HG02588 (cell line): Measurements from ENCODE around the gene MGAT2.
A peak's percentile ranks its signal among the peaks of the same experiment; 100 is the strongest.
"Not testable (repeated sequence)": the region's sequence is repeated elsewhere in the genome, so short reads cannot be mapped to it uniquely, and the experiment has no call there.

Experiments
- ATAC-seq: cut with Tn5 transposase; IDR thresholded peaks from one replicate; pipeline ENCODE4 v1.9.1; 2021; ENCODE audit warnings: mild to moderate bottlenecking, moderate library complexity; ENCODE audit not compliant: unreplicated experiment

Gene MGAT2

DNA sequence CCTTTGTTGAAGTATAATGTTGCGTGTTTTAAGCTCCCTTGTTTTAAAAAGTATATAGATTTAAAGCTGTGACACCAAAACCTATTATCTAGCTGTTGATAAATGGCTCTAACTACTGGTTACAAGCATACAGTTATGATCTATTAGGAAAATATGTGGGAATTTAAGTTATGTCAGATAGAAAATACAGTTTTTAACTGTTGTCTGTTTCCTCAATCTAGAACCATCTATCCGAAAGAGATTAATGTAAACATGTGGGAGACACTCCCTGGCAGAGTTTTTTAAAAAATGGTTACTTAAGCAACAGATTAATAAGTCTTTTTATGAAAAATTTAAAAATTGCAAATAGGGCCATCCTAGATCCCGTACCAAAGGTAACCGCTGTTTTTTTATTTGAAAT is 8.3 kb upstream of the MGAT2 start:
- ATAC-seq: no peak

DNA sequence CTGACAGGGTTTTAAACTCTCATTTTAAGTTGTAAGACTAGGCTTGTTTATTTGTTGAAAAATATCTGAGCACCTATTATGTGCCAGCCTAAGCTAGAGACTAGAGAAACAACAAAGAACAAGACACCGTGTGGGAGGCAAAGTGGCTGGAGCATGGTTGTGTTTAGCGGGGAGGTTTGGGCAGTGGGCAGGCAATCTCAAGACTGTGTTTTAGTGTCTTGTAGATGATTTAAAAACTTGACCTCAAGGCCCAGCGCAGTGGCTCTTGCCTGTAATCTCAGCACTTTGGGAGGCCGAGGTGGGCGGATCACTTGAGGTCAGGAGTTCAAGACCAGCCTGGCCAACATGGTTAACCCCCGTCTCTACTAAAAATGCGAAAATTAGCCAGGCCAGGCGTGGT is 7.9 kb upstream of the MGAT2 start:
- ATAC-seq: no peak

DNA sequence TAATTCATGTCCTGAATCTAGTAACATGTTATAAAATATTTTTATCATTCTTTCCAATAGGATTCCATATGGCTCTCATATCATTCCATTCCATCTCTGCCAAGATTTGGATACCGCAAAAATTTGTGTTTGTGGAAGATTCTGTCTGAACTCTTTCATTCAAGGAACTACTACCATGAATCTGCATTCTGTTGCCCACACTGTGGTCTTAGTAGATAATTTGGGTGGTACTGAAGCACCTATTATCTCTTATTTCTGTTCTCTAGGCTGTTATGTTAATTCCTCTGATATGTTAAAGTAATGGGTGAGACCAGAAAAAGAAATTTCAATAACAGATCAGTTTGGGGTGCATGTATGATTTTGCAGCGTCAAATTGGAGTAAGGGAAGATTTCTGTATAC is 6.4 kb upstream of the MGAT2 start:
- no peak for ATAC-seq

DNA sequence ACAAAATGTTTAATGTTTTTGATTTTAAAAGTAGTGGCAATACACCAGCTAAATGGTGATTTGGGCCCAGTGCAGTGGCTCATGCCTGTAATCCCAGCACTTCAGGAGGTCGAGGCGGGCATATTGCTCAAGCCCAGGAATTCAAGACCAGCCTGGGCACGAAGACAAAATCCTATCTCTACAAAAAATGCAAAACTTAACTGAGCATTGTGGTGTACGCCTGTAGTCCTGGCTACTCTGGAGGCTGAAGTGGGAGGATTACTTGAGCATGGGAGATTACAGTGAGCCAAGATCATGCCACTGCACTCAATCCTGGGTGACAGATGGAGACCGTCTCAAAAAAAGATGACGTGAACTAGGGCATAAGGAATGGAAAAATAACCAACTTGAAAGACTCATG is 4.8 kb upstream of the MGAT2 start:
- ATAC-seq: no peak

DNA sequence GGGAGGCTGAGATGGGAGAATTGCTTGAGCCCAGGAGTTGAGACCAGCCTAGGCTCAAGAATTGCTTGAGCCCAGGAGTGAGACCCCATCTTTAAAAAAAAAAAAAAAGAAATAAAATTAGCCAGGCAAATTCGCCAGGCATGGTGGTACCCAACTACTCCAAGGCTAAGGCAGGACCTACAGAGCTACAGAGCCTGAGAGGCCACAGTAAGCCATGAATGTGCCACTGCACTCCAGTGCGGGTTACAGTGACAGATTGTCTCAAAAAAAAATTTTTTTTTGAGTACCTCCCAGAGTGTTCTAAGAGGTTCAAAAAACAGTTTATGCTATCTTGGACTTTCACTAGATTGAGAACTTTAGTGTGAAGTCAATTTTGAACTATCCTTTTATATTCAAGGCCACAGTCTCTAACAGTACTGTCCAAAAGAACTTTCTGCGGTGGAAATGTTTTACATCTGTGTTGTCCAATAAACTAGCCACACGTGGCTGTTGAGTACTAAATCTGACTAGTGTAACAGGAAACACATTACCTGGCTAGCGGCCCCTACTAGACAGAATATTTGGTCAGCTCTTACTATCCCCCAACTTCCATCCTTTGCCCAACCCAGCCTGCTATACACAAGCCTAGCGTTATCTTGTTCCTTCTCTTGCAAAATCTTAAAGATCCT is 2.6 kb upstream of the MGAT2 start:
- no peak for ATAC-seq

DNA sequence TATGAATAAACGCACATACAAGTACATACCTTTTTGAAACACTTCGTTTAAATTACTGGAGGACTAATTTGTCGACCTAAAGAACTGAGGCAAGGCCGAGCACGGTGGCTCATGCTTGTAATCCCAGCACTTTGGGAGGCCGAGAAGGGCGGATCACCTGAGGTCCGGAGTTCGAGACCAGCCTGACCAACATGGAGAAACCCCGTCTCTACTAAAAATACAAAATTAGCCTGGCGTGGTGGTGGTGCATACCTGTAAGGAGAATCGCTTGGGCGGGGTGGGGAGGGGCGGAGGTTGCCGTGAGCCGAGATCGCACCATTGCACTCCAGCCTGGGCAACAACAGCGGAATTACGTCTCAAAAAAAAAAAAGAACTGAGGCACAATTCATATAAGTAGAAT is 1.3 kb upstream of the MGAT2 start:
- ATAC-seq: not testable (repeated sequence)

DNA sequence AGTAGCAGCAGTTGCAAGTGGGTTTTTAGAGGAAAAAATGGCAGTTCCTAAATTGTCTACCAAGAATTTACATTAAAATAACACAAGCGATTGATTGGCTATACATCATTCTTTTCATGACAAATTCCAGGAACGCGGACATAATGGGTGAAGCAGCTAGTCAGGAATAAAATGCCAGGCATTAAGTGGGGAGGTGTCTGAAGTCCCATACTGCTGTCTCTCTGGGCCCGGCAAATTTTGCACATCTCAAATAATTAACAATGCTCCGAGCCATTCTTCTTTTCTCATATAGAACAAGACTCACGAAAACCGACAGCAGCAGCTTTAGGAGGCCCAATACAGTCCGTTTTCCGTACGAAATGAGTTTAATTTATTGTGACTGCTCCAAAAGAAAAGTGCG is 869 bp upstream of the MGAT2 start:
- no peak for ATAC-seq

DNA sequence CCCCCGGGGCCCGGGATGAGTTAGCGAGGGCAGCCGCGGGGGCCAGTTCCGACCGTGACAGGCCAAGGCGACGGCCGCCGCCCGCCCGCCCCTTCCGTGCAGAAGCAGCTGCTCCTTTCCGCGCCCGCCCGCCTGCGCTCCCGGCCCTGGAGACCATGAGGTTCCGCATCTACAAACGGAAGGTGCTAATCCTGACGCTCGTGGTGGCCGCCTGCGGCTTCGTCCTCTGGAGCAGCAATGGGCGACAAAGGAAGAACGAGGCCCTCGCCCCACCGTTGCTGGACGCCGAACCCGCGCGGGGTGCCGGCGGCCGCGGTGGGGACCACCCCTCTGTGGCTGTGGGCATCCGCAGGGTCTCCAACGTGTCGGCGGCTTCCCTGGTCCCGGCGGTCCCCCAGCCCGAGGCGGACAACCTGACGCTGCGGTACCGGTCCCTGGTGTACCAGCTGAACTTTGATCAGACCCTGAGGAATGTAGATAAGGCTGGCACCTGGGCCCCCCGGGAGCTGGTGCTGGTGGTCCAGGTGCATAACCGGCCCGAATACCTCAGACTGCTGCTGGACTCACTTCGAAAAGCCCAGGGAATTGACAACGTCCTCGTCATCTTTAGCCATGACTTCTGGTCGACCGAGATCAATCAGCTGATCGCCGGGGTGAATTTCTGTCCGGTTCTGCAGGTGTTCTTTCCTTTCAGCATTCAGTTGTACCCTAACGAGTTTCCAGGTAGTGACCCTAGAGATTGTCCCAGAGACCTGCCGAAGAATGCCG is 699 bp downstream of the MGAT2 start:
- peak; percentile 26 for ATAC-seq

DNA sequence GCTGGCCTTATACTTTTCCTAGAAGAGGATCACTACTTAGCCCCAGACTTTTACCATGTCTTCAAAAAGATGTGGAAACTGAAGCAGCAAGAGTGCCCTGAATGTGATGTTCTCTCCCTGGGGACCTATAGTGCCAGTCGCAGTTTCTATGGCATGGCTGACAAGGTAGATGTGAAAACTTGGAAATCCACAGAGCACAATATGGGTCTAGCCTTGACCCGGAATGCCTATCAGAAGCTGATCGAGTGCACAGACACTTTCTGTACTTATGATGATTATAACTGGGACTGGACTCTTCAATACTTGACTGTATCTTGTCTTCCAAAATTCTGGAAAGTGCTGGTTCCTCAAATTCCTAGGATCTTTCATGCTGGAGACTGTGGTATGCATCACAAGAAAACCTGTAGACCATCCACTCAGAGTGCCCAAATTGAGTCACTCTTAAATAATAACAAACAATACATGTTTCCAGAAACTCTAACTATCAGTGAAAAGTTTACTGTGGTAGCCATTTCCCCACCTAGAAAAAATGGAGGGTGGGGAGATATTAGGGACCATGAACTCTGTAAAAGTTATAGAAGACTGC is 1.5 kb downstream of the MGAT2 start:
- ATAC-seq: no peak

DNA sequence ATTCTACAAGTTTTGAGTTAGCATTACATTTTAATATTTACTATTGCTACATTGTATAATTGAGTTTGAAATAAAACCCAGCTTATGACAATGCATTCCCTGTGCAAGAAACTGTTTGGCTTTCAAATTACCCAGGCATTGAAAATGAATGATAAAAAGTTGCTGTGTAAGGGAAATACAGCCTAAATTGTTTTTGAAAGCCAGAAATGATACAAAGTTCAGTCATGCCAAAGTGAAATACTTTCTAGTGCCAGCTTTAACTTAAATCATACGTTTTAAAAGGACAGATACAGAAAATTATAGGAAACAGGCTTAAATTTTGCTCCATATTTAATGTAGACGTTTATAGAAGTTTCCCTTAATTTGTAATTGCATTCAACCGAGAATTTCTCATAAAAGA is 2.8 kb downstream of the MGAT2 start:
- no peak for ATAC-seq

DNA sequence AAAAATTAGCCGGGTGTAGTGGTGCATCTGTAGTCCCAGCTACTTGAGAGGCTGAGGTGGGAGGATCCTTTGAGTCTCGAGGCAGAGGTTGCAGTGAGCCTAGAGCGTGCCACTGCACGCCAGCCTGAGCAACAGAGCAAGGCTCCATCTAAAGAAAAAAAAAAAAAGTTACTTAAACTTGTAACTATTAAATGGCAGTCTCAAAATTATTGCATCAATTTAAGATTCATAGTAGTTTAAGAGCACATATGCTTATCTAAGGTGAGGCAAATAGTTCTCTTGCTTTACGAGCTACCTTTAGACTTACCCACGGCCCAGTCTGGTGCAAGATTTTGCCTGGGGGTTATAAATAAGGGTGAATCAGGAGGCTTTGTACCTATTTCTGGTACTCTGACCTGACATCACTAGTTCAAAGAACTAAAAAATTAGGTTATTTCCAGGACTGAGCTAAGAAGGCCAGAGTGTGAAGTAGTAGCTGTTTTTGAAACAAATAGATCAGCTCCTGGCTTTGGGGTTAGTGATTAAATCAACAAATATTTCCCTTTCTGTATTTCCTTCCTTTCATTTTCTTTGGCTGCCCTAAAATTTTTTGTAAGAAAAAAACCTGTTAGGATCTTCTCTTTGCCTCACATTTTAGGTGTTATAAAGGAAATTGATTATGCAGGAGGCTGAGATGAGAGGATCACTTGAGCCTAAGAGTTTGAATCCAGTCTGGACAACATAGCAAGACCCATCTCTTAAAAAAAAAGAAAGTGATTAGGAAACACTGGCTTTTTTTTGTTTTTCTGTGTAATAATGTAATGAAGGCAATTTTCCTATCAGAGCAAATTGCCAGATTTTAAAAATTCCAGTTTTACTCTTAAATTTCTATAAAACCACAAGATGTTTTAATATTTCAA is 3.6 kb downstream of the MGAT2 start:
- no peak for ATAC-seq

DNA sequence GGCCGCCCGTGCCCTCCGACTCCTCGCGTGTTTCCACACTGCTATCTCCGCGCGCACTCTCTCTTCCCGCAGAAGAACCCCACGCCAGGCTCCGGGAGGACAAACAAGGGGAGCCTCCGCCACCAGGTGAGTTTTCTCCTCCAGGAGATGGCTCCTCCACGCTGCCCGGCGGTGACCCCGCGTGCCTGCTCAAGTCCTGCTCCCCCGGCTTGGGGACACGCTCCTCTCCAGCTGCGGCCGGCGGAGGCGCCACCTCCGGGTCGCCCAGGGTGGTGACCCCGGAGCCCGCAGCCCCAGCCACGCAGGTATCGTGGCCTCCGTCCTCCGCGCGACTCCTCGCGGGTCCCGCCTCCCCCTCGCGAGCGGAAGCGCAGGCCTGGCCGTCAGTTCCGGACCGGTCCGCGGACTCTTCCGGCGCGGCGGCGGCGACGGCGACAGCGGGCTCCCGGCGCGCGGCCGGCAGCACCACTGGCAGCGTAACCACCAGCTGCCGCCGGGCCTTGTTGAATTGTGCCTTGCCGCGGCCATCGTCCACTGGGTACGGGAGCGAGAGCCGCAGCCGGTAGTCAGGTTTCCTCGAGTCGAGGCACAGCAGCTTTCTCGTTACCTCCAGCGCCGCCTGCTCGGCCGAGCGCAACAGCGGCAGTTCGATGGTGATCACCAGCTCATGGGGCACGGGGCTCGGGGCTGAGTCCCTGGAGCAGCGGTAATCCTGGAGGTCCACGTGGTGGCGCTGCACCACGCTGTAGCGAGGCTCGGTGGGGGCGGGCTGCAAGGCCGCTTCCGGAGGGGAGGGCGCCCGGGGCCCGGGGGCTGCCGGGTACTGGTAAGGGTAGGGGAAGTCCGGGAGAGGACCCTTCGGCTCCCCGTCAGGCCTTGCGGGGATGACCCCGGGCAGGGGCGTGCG is 13.3 kb downstream of the MGAT2 start:
- peak; percentile 77 for ATAC-seq

DNA sequence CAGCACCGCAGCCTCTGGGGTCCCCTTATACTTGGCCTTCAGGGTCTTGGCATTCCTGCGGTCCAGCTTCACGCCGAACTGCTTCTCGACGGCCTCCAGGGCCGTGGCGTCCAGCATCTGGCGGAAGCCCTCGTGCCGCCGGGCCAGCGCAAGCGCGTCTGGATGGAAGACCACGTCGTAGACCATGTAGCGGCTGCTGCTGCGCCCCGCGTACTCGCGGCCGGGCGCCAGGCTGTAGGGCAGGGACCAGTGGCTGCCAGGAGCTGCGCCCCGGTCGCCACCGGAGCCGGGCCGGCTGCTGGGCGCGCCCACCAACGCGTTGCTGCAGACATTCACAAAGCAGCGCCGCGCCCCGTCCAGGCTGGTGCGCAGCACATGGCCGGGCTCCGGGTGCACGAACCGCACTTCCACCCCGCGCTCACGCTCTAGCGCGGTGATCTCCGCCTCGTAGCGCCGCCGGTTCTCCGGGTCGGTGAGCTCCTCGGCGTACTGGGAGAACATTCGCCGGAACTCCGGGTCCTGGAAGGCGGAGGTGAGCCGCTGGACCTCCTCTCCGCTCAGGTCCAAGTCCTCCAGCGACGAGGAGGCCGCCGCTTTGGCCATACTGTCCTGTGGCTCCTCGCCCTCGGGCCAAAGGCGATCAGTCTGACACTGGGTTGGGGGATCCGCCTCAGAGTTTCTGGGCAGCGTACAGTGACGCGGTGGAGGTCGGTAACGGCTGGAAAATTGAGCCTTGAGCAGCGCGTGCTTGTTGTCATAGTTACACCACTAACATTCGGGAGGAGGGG is 14.1 kb downstream of the MGAT2 start, which contains the start of gene DNAAF2:
TSS of gene DNAAF2 (minus strand) at position 698 of the 788 bp plus-strand sequence. CDS start at position 603, 95 bp downstream.
- ATAC-seq: peak; percentile 26

DNA sequence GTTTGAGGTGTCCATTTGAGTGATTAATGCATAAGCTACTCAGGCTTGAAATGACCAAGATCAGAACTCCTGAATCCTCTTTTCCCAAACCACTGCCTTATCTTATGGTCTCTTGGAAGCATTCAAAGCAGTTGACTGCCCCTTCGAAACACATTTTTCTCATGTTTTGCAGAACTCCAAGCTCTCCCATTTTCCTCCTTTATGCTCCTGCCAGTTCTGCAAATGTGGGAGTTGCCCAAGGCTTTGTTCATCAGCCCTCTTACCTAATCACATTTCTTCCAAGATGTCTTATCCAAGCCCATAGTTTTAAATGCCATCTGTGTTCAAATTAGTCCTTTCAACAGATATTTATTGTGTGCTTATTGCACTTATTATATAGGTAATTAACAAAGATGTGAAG is 16.3 kb downstream of the MGAT2 start:
- ATAC-seq: no peak

DNA sequence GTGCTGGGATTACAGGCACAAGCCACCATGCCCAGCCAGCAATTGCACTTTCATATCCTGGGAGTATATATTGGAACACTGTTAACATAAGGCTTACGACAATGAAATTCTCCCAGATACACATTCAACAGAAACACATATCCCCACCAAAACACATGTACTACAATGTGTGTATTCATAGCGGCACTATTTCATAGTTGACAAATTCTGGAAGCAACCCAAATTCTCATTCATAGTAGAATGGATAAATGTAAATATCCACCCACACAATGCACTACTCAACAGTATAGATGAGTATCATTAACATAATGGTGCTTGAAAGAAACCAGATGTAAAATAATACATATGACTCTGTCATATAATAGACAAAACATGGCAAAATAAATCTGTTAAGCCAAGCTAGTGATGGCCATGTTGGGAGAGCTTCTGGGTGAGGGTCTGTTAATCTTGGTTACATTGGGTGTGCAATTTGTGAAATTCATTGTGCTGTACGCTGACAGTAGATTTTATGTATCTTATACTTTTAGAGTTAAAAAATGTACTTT is 17.0 kb downstream of the MGAT2 start:
- no peak for ATAC-seq

DNA sequence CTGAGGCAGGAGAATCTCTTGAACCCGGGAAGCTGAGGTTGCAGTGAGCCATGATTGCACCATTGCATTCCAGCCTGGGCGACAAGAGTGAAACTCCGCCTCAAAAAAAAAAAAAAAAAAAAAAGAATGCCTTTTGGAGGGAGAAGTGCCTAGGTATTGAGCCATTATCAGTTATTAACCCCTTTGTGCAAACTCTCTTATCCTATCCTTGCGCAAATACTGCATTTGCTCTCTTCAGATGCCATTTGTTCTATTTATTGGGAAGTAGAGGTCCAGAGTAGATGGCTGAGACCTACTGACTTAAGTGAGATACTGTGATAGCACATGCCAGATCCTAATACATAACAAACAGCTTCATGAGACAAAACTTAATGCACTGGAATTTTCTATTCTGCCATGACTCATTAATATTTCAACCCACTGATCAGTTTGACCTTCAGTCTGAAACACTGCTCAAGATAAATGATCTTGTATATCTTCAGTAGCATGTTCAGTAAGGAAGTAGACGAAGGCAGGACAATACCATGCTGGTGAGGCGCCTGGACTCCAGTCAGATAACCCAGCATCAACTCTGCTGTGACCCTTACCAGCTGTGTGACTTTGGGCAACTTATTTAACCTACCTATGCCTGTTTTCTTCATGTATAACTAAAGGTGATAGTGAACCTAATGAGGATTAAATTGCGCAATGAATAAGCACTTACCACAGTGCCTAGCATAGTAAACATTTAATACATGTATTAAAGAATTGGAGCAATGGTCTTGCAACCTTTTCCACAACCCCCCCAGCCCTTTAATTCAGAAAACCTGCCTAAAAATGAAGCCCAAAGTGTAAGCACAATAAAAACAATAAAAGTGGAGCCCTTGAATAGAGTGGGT is 20.2 kb downstream of the MGAT2 start:
- no peak for ATAC-seq

DNA sequence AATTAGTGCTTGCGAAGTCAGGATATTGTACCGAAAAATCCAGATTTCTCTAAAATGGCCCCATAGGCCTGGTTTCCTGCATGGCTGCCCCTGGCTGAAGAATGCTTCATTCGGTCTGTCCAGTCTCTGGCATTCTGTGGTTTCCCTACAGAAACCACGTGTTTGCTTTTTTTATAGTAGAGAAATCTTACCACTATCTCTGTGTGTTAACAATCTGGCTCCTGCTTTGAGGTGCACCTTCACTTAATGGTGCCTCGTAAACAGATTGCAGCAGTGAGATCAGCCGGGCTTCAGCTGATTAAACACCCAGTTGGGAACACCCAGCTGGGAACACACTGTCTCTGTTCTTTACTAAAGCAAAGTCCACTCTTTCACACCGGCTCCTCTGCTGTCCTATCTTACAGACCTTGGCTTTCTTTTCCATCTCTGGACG is 21.1 kb downstream of the MGAT2 start:
- ATAC-seq: no peak

DNA sequence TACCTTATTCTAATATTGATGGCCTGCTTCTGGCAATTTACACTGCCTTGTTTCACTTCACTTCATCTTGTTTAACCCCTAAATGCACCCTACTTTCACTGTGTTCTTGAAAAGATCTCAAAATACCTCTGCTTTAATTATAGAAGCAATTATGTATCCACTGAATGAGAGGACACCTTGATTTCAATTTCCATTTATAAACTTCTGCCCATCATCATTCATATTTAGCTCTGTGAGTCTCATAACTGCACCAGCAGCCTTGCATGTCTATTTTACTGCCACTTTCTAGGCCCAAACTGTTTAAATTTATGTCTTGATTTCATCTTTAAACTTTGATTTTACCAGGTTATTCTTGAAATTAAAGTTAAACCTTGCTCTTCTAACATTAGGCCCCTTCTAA is 21.6 kb downstream of the MGAT2 start:
- ATAC-seq: no peak
